ENCODE measurements around the gene RAB31. TPM values are rescaled to one million over a fixed set of nuclear protein-coding genes. Genes with fewer than 3 reads are reported as not detected.
A peak's percentile ranks its signal among the peaks of the same experiment; 100 is the strongest.

RAB31 gene
- total and polyA plus RNA-seq, 8 donors, result 1.4 to 28.2 (median 4.5) TPM

GRCh38 chr18:9749611-9750010 lies 41.5 kb downstream of the RAB31 start:
- intact Hi-C loops (cut with DNase I), result no loop called here
- ATAC-seq, result no peak

GRCh38 chr18:9750112-9750511 lies 42.0 kb downstream of the RAB31 start:
- intact Hi-C loops (cut with DNase I), result no loop called here
- ATAC-seq, result no peak
- H3K9me3 ChIP-seq, result no peaks in the 10 kb centered on the region
- 80 to 82% methylated on average over 12 of the region's 12 CpGs for WGBS, 2 donors
- no peaks in the 10 kb centered on the region for H3K36me3 ChIP-seq
- H3K27me3 ChIP-seq, result no peaks in the 10 kb centered on the region
- no peaks in the 10 kb centered on the region for H3K4me1 ChIP-seq
- H3K27ac ChIP-seq, result no peak overlapping the region
- no peak for FAIRE-seq
- no peak overlapping the region for H3K4me3 ChIP-seq
- no peak for DNase-seq
- TF ChIP-seq CTCF (IDR thresholded peaks at IDR 0.05), result no peak

More at GRCh38 chr18:9749611-9750010, 41.5 kb downstream of the RAB31 start:
- no peak overlapping the region for H3K4me3 ChIP-seq
- H3K36me3 ChIP-seq, result no peaks in the 10 kb centered on the region
- no peak for TF ChIP-seq CTCF (IDR thresholded peaks at IDR 0.05)
- no peaks in the 10 kb centered on the region for H3K4me1 ChIP-seq
- WGBS, 2 donors, result 63 to 69% methylated on average over 4 of the region's 4 CpGs
- H3K27me3 ChIP-seq, result no peaks in the 10 kb centered on the region
- DNase-seq, result no peak
- no peak for FAIRE-seq
- H3K27ac ChIP-seq, result no peak overlapping the region
- no peaks in the 10 kb centered on the region for H3K9me3 ChIP-seq

DNA sequence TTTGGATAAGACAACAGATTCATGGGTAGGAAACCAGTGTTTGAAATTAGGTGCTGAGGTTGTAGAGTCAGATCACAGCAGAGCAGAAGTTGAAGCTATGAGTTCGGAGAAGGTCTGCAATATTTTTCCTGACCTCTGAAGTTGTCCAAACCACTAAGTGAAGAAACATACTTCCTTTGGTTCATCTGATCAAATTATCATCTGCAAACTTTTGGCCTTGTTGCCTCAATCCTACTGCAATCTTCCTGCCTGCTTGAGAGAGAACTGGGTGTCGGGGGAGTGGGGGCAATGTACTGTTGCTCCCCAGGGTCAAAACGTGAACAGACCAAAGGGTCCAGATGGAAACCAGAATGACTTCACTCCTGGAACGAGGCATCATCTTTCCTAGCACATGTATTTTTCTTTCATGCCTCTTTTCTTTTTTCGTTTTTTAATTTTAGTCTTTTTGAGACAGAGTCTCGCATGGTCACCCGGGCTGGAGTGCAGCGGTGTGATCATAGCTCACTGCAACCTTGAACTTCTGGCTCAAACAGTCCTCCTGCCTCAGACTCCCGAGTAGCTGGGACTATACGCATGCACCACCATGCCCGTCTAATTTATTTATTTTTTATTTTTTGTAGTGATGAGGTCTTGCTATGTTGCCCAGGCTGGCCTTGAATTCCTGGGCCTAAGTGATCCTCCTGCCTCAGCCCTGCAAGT lies 42.7 kb downstream of the RAB31 start:
- Histone ChIP-seq H3K36me3 (no peaks in the 10 kb centered on the region), H3K27ac (no peak overlapping the region), H3K9me3 (no peaks in the 10 kb centered on the region), H3K4me3 (no peak overlapping the region), H3K27me3 (no peaks in the 10 kb centered on the region), H3K4me1 (no peaks in the 10 kb centered on the region)
- intact Hi-C loops (cut with DNase I), result no loop called here
- ATAC-seq, result peak in 1 of 4 donors; percentile 49
- DNase-seq, result no peak
- no peak for FAIRE-seq
- no peak for TF ChIP-seq CTCF (IDR thresholded peaks at IDR 0.05)
- WGBS, 2 donors, result 78 to 81% methylated on average over 11 of the region's 11 CpGs

DNA sequence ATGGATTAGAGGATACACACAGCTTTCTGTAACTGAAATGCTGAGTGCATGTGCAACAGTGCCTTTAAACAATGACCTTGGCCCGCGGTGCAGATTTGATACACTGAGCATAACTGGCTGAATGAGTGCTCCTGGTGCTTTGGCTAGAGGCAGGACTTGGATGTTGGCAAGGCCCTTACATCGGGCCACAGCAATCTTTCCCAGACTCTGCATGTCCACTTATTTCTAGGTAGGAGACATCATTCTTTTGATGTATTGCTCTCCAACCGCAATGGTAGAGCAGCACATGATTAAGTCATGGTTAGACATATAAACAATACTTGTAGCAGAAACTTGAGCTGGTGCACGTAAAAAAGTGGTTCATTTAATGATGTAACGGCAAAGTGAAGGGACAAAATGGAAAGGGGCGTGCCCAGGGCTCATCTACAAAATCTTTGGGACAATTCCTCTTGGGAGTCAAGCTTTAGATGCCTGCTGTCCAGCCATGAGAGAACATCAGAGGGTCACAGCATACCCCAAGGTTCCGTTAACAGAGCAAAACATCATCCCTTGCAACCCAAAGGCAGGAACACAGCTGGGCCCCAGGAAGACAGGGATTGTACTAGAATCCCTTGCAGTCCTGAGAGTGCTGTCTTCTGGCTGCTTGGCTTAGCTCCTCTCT lies 43.4 kb downstream of the RAB31 start:
- Histone ChIP-seq H3K27ac (no peak overlapping the region), H3K9me3 (no peaks in the 10 kb centered on the region), H3K4me1 (no peaks in the 10 kb centered on the region), H3K36me3 (no peaks in the 10 kb centered on the region), H3K27me3 (no peaks in the 10 kb centered on the region), H3K4me3 (no peak overlapping the region)
- TF ChIP-seq CTCF (IDR thresholded peaks at IDR 0.05), result no peak
- intact Hi-C loops (cut with DNase I), result no loop called here
- DNase-seq, result no peak
- 78 to 85% methylated on average over 8 of the region's 8 CpGs for WGBS, 2 donors
- no peak for FAIRE-seq
- ATAC-seq, result no peak

DNA sequence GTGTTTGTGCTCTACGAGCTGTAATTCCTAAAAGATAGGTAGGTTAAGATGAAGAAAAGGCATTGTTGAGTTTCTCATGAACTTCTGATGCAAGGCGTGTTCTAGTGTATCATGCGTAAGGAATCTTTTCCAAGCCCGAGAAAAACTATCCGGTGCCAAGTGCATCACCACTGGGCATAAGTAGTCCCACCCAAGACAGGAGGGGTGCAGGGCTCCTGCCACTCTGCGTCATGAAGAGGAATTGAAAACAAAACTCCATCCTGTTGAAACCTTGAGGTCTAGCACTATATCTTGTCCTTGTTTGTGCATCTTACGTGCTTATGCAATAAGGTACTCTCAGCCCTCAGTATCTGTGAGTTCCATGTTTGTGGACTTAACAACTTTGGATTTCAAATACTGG lies 45.7 kb downstream of the RAB31 start:
- no peak for TF ChIP-seq CTCF (IDR thresholded peaks at IDR 0.05)
- H3K4me3 ChIP-seq, result no peak overlapping the region
- no peaks in the 10 kb centered on the region for H3K9me3 ChIP-seq
- no peak for ATAC-seq
- H3K27ac ChIP-seq, result no peak overlapping the region
- intact Hi-C loops (cut with DNase I), result no loop called here
- H3K36me3 ChIP-seq, result no peaks in the 10 kb centered on the region
- no peak for DNase-seq
- 92 to 93% methylated on average over 7 of the region's 7 CpGs for WGBS, 2 donors
- FAIRE-seq, result no peak
- no peaks in the 10 kb centered on the region for H3K4me1 ChIP-seq
- no peaks in the 10 kb centered on the region for H3K27me3 ChIP-seq

All from pancreas (tissue), 10 donors.